Activated naive CD8-positive, alpha-beta T cell treated with anti-CD3 and anti-CD28 coated beads, Interleukin-2, amount 10 ng/mL, durations not matched to agents 7 days and 5 days (primary cell): Measurements from ENCODE around the gene CEMIP. TPM values are rescaled to one million over a fixed set of nuclear protein-coding genes. Genes with fewer than 3 reads are reported as not detected.
A peak's percentile ranks its signal among the peaks of the same experiment; 100 is the strongest.
"Not testable (repeated sequence)": the region's sequence is repeated elsewhere in the genome, so short reads cannot be mapped to it uniquely, and the experiment has no call there.

Source experiments
- ATAC-seq: fragments of 150-1000 bp; cut with Tn5 transposase; one replicate; pipeline ENCODE4 v1.10.0; 2021; ENCODE audit warnings: low read depth, moderate library complexity
- POLR2A ChIA-PET: fragments of 350-600 bp; sonication (Branson Sonifier 250); formaldehyde crosslinking; loops from one replicate; lab custom pipeline; 2021; ENCODE audit warnings: antibody characterized with exemption; lab: Charles Lee
- DNase-seq: peaks from one replicate; pipeline ENCODE4 v3.0.0; 2021
- H3K27ac Mint-ChIP-seq: one replicate; pipeline ENCODE4 v1.8.0; 2022; ENCODE audit warnings: mild to moderate bottlenecking, mixed read lengths
- H3K27me3 Mint-ChIP-seq: one replicate; pipeline ENCODE4 v1.8.0; 2022; ENCODE audit warnings: mild to moderate bottlenecking, moderate library complexity, mixed read lengths
- H3K36me3 Mint-ChIP-seq: one replicate; pipeline ENCODE4 v1.8.0; 2021; ENCODE audit warnings: mild to moderate bottlenecking, mixed read lengths
- H3K4me1 Mint-ChIP-seq: one replicate; pipeline ENCODE4 v1.8.0; 2021; ENCODE audit warnings: mixed read lengths
- H3K4me3 Mint-ChIP-seq: one replicate; pipeline ENCODE4 v1.8.0; 2022; ENCODE audit warnings: mild to moderate bottlenecking, moderate library complexity, mixed read lengths
- H3K9me3 Mint-ChIP-seq: one replicate; pipeline ENCODE4 v1.8.0; 2021; ENCODE audit warnings: mixed read lengths
- total RNA-seq, 2 experiments: library from RNA; stranded (reverse); gene quantifications; one replicate each; pipeline ENCODE4 v1.2.3, GENCODE V29; 2021

The CEMIP gene
- total RNA-seq, 2 experiments from 2014 or later: 0.23 TPM; not detected in 1

- DNase-seq (no peak), ATAC-seq (no peak)
- Mint-ChIP-seq H3K4me1 (no peaks in the 10 kb centered on the region), H3K36me3 (peaks cover 8% of the 10 kb centered on the region), H3K27me3 (no peaks in the 10 kb centered on the region), H3K9me3 (no peaks in the 10 kb centered on the region), H3K27ac (no peak overlapping the region), H3K4me3 (no peak overlapping the region)
- POLR2A ChIA-PET: no interaction called here
Observed at GRCh38 chr15:80946576-80946975, 167.4 kb downstream of the CEMIP start.

- no peak for ATAC-seq
- no peaks in the 10 kb centered on the region for H3K4me1 Mint-ChIP-seq
- peaks cover 7% of the 10 kb centered on the region for H3K36me3 Mint-ChIP-seq
- POLR2A ChIA-PET: no interaction called here
- no peak overlapping the region for H3K4me3 Mint-ChIP-seq
- H3K27ac Mint-ChIP-seq: no peak overlapping the region
- H3K27me3 Mint-ChIP-seq: no peaks in the 10 kb centered on the region
- H3K9me3 Mint-ChIP-seq: no peaks in the 10 kb centered on the region
- no peak for DNase-seq
Observed at GRCh38 chr15:80948651-80949292, 169.6 kb downstream of the CEMIP start.

GRCh38 chr15:80949756-80950155 lies 170.6 kb downstream of the CEMIP start:
- ATAC-seq: no peak
- Mint-ChIP-seq H3K27me3 (no peaks in the 10 kb centered on the region), H3K9me3 (no peaks in the 10 kb centered on the region), H3K27ac (no peak overlapping the region), H3K36me3 (peaks cover 7% of the 10 kb centered on the region), H3K4me1 (no peaks in the 10 kb centered on the region), H3K4me3 (no peak overlapping the region)
- POLR2A ChIA-PET: interaction anchor here (0.5 kb wide), 1 partner anchor 10 kb away, joined by 3 read pairs; no protein-coding TSS in a partner anchor
- DNase-seq: no peak

DNA sequence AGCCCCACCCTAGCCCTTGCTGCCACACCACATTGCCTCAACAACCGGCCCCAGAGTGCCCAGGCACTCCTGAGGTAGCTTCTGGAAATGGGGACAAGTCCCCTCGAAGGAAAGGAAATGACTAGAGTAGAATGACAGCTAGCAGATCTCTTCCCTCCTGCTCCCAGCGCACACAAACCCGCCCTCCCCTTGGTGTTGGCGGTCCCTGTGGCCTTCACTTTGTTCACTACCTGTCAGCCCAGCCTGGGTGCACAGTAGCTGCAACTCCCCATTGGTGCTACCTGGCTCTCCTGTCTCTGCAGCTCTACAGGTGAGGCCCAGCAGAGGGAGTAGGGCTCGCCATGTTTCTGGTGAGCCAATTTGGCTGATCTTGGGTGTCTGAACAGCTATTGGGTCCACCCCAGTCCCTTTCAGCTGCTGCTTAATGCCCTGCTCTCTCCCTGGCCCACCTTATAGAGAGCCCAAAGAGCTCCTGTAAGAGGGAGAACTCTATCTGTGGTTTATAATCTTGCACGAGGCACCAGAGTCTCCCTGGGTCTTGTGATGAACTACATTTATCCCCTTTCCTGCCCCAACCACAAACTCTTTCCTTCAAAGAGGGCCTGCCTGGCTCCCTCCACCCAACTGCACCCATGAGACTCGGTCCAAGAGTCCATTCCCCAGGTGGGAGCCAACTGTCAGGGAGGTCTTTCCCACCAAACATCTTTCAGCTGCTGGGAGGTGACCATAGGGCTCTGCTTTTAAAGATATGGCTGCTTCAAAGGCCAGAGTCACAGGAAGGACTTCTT lies 171.3 kb downstream of the CEMIP start:
- no peaks in the 10 kb centered on the region for H3K9me3 Mint-ChIP-seq
- POLR2A ChIA-PET: interaction anchor here (0.5 kb wide), 1 partner anchor 9 kb away, joined by 3 read pairs; no protein-coding TSS in a partner anchor
- H3K4me1 Mint-ChIP-seq: no peaks in the 10 kb centered on the region
- H3K27ac Mint-ChIP-seq: no peak overlapping the region
- no peak overlapping the region for H3K4me3 Mint-ChIP-seq
- H3K27me3 Mint-ChIP-seq: no peaks in the 10 kb centered on the region
- ATAC-seq (no peak), DNase-seq (no peak)
- H3K36me3 Mint-ChIP-seq: peaks cover 7% of the 10 kb centered on the region

DNA sequence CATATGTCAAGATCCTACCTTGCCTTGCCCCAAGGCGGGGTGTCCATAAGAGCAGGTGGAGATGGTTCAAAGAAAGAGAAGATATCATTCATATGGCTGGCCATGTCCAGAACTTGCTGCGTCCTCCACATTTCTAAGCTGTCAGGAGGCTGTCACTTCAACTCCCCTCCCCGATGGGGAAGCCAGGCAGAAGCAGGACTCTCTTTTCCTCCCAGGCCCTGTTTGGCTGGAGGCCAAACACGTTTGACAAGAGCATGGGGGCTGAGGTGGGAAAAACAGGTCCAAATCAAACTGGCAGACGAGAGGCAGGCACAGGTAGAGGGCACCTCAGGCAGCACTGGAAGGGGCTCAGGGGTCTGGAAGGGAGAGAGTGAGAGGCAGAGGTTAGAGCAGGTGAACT lies 172.8 kb downstream of the CEMIP start:
- Mint-ChIP-seq H3K27ac (no peak overlapping the region), H3K9me3 (no peaks in the 10 kb centered on the region), H3K36me3 (peaks cover 5% of the 10 kb centered on the region), H3K4me3 (no peak overlapping the region), H3K27me3 (no peaks in the 10 kb centered on the region), H3K4me1 (peaks cover 3% of the 10 kb centered on the region)
- DNase-seq: no peak
- no peak for ATAC-seq
- POLR2A ChIA-PET: no interaction called here

- Mint-ChIP-seq H3K4me1 (peaks cover 3% of the 10 kb centered on the region), H3K9me3 (no peaks in the 10 kb centered on the region), H3K4me3 (no peak overlapping the region), H3K36me3 (peaks cover 5% of the 10 kb centered on the region), H3K27me3 (no peaks in the 10 kb centered on the region), H3K27ac (no peak overlapping the region)
- ATAC-seq: no peak
- no peak for DNase-seq
- POLR2A ChIA-PET: no interaction called here
Observed at GRCh38 chr15:80953001-80953952, 174.1 kb downstream of the CEMIP start.

DNA sequence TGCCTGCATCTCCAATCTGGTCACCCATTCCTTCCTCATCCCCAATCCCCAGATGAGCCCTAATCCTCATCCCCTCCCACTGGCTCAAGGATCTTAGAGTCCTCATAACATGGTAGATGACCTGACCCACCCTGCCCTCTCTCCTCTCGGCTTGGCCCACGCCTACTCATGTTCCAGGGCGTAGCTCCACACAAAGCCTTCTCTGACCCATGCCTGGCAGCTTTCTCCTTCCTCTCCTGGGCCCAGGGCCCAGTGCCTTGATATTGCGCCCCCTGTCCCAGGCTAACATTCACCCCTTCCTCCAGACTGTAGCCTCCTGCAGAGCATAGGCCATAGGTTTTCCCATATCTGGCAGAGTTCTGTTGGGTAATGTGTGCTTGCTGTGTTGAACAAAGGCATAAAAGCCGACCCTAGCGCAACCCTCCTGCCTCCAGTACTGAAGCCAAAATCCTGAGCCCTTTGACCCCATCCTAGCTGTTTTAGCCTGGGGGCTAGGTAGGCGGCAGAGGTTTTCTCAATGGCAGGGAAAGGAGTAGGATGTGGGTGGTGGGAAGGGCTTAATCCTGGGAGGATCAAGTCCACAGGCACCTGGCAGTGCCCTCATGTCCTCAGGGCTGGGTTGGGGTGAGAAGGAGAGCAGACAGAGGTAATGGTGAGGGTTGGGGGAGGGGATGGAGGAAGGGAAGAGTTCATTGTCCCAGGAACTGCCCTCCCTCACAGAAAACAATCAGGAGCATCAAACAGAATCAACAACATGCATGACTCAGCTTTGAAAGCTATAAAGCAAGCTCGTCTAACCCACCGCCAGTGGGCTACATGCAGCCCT lies 175.0 kb downstream of the CEMIP start:
- H3K9me3 Mint-ChIP-seq: no peaks in the 10 kb centered on the region
- peaks cover 3% of the 10 kb centered on the region for H3K4me1 Mint-ChIP-seq
- H3K36me3 Mint-ChIP-seq: peaks cover 11% of the 10 kb centered on the region
- ATAC-seq (no peak), DNase-seq (no peak)
- no peak overlapping the region for H3K4me3 Mint-ChIP-seq
- H3K27me3 Mint-ChIP-seq: no peaks in the 10 kb centered on the region
- no peak overlapping the region for H3K27ac Mint-ChIP-seq
- POLR2A ChIA-PET: no interaction called here

- H3K27ac Mint-ChIP-seq, DNase-seq, POLR2A ChIA-PET, H3K9me3 Mint-ChIP-seq, H3K4me3 Mint-ChIP-seq, H3K27me3 Mint-ChIP-seq, H3K4me1 Mint-ChIP-seq: not testable (repeated sequence)
- peaks cover 17% of the 10 kb centered on the region for H3K36me3 Mint-ChIP-seq
- peak; percentile 52 for ATAC-seq
Observed at GRCh38 chr15:80955571-80956452, 176.6 kb downstream of the CEMIP start.

DNA sequence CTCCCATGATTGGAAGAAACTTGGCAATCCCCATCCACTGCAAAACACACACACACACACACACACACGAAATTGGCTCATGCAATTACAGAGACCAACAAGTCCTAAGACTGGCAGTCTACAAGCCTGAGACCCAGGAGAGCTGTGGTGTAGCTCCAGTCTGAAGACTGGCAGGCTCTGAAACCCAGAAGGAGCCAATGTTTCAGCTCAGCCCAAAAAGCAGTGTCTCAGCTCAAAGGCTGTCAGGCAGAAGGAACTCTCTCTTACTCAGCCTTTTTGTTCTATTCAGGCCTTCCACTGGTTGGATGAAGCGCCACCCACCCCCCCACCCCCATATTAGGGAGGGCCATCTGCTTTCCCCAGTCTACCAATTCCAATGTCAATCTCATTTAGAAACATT lies 178.4 kb downstream of the CEMIP start:
- Mint-ChIP-seq H3K27me3 (no peaks in the 10 kb centered on the region), H3K9me3 (no peaks in the 10 kb centered on the region), H3K4me3 (no peak overlapping the region), H3K27ac (no peak overlapping the region), H3K4me1 (peaks cover 8% of the 10 kb centered on the region), H3K36me3 (peaks cover 29% of the 10 kb centered on the region)
- POLR2A ChIA-PET: no interaction called here
- ATAC-seq (no peak), DNase-seq (no peak)

- H3K4me3 Mint-ChIP-seq: no peak overlapping the region
- POLR2A ChIA-PET: no interaction called here
- no peaks in the 10 kb centered on the region for H3K27me3 Mint-ChIP-seq
- peaks cover 34% of the 10 kb centered on the region for H3K36me3 Mint-ChIP-seq
- H3K9me3 Mint-ChIP-seq: no peaks in the 10 kb centered on the region
- no peak for ATAC-seq
- H3K4me1 Mint-ChIP-seq: peaks cover 12% of the 10 kb centered on the region
- no peak overlapping the region for H3K27ac Mint-ChIP-seq
- DNase-seq: no peak
Observed at GRCh38 chr15:80957976-80958375, 178.8 kb downstream of the CEMIP start.

- no peak overlapping the region for H3K27ac Mint-ChIP-seq
- POLR2A ChIA-PET: interaction anchor here (0.6 kb wide), 1 partner anchor 9 kb away, joined by 3 read pairs; no protein-coding TSS in a partner anchor
- ATAC-seq: no peak
- H3K9me3 Mint-ChIP-seq: no peaks in the 10 kb centered on the region
- peaks cover 12% of the 10 kb centered on the region for H3K4me1 Mint-ChIP-seq
- no peak for DNase-seq
- no peak overlapping the region for H3K4me3 Mint-ChIP-seq
- peaks cover 40% of the 10 kb centered on the region for H3K36me3 Mint-ChIP-seq
- no peaks in the 10 kb centered on the region for H3K27me3 Mint-ChIP-seq
Observed at GRCh38 chr15:80958818-80959495, 179.8 kb downstream of the CEMIP start.
